AG09309 (cell line): Measurements from ENCODE around the gene UBASH3B.

ENCODE experiments used
- DNase-seq: peaks from one replicate; pipeline ENCODE4 v3.0.0-alpha.2; 2010; ENCODE audit warnings: low read depth
- H3K4me3 ChIP-seq: 2 replicates; pipeline ENCODE4 v1.5.1; 2011; ENCODE audit warnings: mild to moderate bottlenecking, low read depth, low read length, moderate library complexity; ENCODE audit not compliant: control insufficient read depth
- TF ChIP-seq, protein P1 (sequence below): IDR thresholded peaks from 2 replicates; pipeline ENCODE4 v1.5.1; 2011; ENCODE audit warnings: mild to moderate bottlenecking, low read depth, low read length, inconsistent platforms; ENCODE audit not compliant: insufficient read depth, control insufficient read depth; ENCODE audit errors: missing control alignments

UBASH3B gene

DNA sequence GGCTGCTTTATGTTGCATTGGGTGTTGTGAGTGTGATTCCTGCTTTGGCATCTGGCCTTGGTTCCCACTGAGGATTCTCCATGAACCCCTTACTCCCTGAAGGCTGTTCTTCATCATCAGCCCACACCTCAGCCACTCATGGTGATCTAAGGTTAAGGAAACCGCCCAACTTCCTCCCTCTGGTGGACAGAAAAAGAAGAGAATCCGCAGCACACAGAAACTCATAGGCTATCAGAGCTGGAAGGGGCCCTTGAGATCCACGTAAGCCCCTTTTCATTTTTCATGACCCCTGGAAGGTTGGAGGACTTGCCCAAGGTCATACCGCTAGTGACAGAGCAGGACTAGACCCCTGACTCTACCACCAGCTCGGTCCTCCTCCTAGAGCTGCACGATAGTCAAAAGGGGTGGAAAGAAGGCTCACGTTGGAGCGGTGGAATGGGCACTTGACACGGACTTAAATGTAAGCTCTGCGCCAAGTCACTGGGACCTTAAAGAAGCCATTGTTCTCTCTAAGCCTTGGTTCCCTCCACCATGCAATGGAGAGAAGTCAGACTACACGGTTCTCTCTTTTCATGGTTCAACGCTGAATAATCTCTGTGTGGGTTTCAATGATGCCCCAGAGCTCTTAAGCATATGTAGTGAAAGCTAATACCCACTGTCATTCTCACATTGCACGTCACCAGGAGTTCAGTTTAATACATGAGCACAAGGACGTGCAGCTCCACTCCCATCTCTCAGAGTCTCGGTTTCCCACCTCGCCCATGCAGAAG lies 99.2 kb downstream of the UBASH3B start:
- no peak for DNase-seq
- TF ChIP-seq, protein P1, sequence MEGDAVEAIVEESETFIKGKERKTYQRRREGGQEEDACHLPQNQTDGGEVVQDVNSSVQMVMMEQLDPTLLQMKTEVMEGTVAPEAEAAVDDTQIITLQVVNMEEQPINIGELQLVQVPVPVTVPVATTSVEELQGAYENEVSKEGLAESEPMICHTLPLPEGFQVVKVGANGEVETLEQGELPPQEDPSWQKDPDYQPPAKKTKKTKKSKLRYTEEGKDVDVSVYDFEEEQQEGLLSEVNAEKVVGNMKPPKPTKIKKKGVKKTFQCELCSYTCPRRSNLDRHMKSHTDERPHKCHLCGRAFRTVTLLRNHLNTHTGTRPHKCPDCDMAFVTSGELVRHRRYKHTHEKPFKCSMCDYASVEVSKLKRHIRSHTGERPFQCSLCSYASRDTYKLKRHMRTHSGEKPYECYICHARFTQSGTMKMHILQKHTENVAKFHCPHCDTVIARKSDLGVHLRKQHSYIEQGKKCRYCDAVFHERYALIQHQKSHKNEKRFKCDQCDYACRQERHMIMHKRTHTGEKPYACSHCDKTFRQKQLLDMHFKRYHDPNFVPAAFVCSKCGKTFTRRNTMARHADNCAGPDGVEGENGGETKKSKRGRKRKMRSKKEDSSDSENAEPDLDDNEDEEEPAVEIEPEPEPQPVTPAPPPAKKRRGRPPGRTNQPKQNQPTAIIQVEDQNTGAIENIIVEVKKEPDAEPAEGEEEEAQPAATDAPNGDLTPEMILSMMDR = peak; percentile 32
- H3K4me3 ChIP-seq = no peak overlapping the region

DNA sequence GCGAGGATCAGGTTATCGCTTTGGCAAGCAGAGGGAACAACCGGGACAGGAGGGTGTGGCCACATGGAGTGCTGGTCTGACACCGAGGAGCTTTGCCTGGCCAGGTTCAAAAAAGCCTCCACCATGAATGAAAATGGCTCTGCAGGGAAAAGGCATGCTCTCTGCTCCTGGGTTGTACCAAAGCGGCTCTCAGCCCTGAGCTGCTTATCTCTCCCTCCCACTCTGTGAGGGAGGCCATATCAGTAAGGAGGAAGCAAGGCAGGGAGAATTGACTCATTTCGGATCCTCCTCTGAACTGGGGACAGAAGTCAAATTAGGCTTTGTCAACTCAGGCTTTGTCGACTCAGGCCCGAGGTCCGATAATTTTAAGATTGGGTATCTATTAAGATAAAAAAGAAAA lies 99.9 kb downstream of the UBASH3B start:
- TF ChIP-seq, protein P1 = no peak
- no peak for DNase-seq
- no peak overlapping the region for H3K4me3 ChIP-seq

DNA sequence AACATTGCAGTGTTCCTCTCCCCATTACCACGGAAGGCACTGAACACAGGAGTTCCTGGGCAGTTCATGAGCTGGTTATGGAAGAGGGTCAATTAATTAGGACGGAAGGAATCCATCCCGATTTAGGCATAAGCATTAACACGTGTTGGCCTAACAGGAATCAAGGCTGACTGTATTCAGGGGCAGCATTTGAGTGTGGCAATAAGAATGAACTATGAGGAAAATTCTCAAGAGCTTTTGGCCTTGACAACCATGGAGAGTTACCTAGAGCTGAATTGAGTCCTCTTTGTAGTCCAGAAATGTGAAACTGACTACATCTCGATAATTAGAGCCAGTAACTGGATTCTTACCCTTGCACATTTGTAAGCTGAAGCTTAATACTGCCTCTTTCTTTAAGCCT lies 100.4 kb downstream of the UBASH3B start:
- no peak for DNase-seq
- TF ChIP-seq, protein P1 = no peak
- H3K4me3 ChIP-seq = no peak overlapping the region

DNA sequence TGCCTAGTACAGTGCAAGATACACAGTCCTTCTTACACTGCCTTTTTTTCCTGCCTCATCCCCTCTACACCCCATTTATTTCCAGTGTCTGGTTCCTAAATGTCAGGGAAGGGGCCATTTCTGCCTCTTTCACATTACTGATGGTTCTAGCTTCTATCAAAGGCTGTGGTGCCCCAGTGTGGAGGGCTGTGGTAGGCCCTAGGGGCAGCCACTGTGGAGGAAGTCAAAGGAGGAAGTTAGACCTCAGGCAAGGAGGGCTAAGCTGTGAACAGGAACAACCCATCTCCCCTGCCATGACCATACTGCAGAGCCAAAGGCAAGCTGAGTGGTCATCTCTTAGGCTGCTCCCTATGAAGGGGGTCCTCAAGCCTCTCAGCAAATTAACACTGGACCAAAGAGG lies 100.9 kb downstream of the UBASH3B start:
- TF ChIP-seq, protein P1 = no peak
- DNase-seq = no peak
- H3K4me3 ChIP-seq = no peak overlapping the region

DNA sequence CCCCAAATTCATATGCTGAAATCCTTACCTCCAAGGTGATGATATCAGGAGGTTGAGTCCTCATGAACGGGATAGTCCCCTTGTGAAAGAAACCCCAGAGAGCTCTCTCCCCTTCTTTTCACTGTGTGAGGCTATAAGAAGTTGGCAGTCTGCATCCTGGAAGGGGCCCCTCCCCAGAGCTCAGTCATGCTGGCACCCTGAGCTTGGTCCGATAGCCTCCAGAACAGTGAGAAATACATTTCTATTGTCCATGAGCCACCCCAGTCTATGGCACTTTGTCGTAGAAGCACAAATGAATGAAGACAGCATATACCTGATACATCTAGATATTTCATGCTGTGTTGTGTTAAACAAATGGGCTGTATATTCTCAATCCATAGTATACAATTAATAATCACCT lies 101.7 kb downstream of the UBASH3B start:
- TF ChIP-seq, protein P1 = no peak
- H3K4me3 ChIP-seq = no peak overlapping the region
- no peak for DNase-seq

DNA sequence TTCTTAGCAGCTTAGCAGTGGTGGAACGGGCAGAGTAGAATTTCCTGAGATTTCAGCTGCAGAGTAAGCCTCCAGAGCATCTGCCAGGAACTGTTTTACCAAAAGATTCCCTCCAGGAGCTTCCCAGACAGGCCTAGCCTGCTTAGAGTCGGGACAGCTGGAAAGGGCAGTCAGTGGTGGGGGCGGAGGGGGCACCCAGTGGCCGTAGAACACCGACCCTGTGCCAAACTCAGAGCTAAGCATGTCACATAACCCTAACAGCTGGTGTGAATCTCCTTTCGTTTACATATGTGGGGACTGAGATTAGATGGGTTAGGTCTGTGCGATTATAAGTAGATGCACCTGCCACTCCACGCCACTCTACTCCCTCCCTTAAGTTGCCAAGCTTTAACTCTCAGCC lies 102.8 kb downstream of the UBASH3B start:
- TF ChIP-seq, protein P1 = no peak
- no peak overlapping the region for H3K4me3 ChIP-seq
- DNase-seq = no peak
